GM18511 (cell line): ENCODE results near the gene OR4F6.

Experiments
- ATAC-seq: cut with Tn5 transposase; IDR thresholded peaks from one replicate; pipeline ENCODE4 v1.9.1; 2021; ENCODE audit warnings: mild to moderate bottlenecking, moderate library complexity; ENCODE audit not compliant: unreplicated experiment

OR4F6 gene

GRCh38 chr15:101804375-101804774 is 1.1 kb downstream of the OR4F6 start:
- no peak for ATAC-seq

GRCh38 chr15:101804941-101805340 is 1.6 kb downstream of the OR4F6 start:
- no peak for ATAC-seq

GRCh38 chr15:101805605-101806345 is 2.5 kb downstream of the OR4F6 start:
- ATAC-seq: no peak

- ATAC-seq: no peak
Observed at GRCh38 chr15:101807345-101807945, 4.1 kb downstream of the OR4F6 start.

- no peak for ATAC-seq
Observed at GRCh38 chr15:101808201-101808600, 4.9 kb downstream of the OR4F6 start.

GRCh38 chr15:101810456-101810855 is 7.1 kb downstream of the OR4F6 start:
- no peak for ATAC-seq

- ATAC-seq: no peak
Observed at GRCh38 chr15:101810876-101811275, 7.6 kb downstream of the OR4F6 start.

- no peak for ATAC-seq
Observed at GRCh38 chr15:101811902-101812301, 8.6 kb downstream of the OR4F6 start, which contains the start of gene OR4F15. TSS of gene OR4F15 (plus strand) at chr15:101812202. CDS start at chr15:101818187, 5,985 bp downstream.

- no peak for ATAC-seq
Observed at GRCh38 chr15:101813803-101814534, 10.7 kb downstream of the OR4F6 start.

- no peak for ATAC-seq
Observed at GRCh38 chr15:101820781-101821180, 17.5 kb downstream of the OR4F6 start.

- ATAC-seq: no peak
Observed at GRCh38 chr15:101827257-101827656, 23.9 kb downstream of the OR4F6 start.

GRCh38 chr15:101828774-101829173 is 25.5 kb downstream of the OR4F6 start:
- no peak for ATAC-seq

GRCh38 chr15:101841656-101842055 is 38.3 kb downstream of the OR4F6 start:
- ATAC-seq: no peak

- ATAC-seq: no peak
Observed at GRCh38 chr15:101844916-101845315, 41.6 kb downstream of the OR4F6 start.

- no peak for ATAC-seq
Observed at GRCh38 chr15:101852356-101852755, 49.0 kb downstream of the OR4F6 start.
